Hepatocyte (in vitro differentiated cells): Measurements from ENCODE around the gene NAV2.

Experiments used
- CTCF ChIP-seq: fragments of 200-600 bp; sonication (generic); IDR thresholded peaks from 2 replicates; pipeline ENCODE4 v1.5.1; 2016; ENCODE audit warnings: antibody characterized with exemption, mild to moderate bottlenecking; ENCODE audit not compliant: poor library complexity
- EZH2 ChIP-seq: fragments of 200-600 bp; sonication (generic); IDR thresholded peaks from 2 replicates; pipeline ENCODE4 v1.6.1; 2016; ENCODE audit warnings: antibody characterized with exemption, mild to moderate bottlenecking, borderline replicate concordance
- EZH2phosphoT487 ChIP-seq: fragments of 200-600 bp; sonication (generic); IDR thresholded peaks from one replicate; pipeline ENCODE4 v1.6.1; 2018; ENCODE audit warnings: antibody characterized with exemption, mild to moderate bottlenecking, low read depth, moderate library complexity; ENCODE audit not compliant: unreplicated experiment, severe bottlenecking

- TF ChIP-seq CTCF (no peak), EZH2phosphoT487 (no peak), EZH2 (no peak)
These were observed 321.2 kb downstream of the NAV2 start for GRCh38 chr11:20033806-20034205.
